C4-2B (cell line): ENCODE data around the gene RUVBL1.

Source experiments
- ZFX ChIP-seq: fragments of 450-650 bp; IDR thresholded peaks from 2 replicates; pipeline ENCODE4 v1.6.1; 2017
- TF ChIP-seq, protein P1 (sequence below): fragments of 450-650 bp; conservative IDR thresholded peaks from 2 replicates; pipeline ENCODE4 v1.5.1; 2017; ENCODE audit warnings: mild to moderate bottlenecking

DNA sequence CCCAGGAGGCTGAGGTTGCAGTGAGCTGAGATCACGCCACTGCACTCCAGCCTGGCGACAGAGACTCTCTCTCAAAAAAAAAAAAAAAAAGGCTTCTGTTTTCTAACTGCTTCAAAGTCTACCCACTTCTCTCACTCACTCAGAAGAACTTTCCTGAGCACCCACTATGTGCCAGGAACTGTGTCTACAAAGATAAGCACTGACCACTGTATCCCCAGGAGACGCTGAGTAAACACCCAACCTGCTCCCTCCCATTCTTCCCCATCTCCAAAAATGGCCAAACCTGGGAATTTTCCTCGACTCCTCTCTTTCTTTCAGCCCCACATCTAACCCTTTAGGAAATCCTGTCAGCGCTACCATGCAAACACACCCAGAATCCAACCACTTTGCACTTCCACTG is 12.5 kb downstream of the RUVBL1 start:
- no peak for TF ChIP-seq ZFX
- TF ChIP-seq, protein P1, sequence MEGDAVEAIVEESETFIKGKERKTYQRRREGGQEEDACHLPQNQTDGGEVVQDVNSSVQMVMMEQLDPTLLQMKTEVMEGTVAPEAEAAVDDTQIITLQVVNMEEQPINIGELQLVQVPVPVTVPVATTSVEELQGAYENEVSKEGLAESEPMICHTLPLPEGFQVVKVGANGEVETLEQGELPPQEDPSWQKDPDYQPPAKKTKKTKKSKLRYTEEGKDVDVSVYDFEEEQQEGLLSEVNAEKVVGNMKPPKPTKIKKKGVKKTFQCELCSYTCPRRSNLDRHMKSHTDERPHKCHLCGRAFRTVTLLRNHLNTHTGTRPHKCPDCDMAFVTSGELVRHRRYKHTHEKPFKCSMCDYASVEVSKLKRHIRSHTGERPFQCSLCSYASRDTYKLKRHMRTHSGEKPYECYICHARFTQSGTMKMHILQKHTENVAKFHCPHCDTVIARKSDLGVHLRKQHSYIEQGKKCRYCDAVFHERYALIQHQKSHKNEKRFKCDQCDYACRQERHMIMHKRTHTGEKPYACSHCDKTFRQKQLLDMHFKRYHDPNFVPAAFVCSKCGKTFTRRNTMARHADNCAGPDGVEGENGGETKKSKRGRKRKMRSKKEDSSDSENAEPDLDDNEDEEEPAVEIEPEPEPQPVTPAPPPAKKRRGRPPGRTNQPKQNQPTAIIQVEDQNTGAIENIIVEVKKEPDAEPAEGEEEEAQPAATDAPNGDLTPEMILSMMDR: no peak
